Measurements from ENCODE around the gene ANKRD36. TPM values are rescaled to one million over a fixed set of nuclear protein-coding genes. Genes with fewer than 3 reads are reported as not detected.
"Not testable (repeated sequence)": the region's sequence is repeated elsewhere in the genome, so short reads cannot be mapped to it uniquely, and the experiment has no call there.

The ANKRD36 gene
- total RNA-seq, 4 donors from 2014 or later: 26.1 to 48.6 (median 42.7) TPM

DNA sequence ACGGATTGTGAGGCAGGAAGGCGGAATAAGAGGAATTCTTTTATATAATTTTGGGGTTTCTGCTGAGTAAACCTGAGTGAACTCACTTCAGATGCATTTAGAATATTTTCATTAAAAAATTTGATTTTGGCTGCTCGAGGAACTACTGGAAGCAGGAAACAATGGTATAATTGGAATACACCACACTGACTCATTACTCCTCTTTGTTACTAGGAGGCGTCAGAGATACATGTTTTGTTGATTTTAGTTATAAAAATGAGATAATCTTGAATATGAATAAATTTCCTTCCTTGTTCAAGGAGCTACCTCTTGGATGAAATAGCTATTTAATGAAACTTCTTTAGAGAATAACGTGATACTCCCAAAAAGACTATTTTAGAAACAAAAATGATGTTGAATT is 97.4 kb downstream of the ANKRD36 start:
- 91% methylated on average over 5 of the region's 5 CpGs for WGBS, 2 donors (ENCODE audit: low coverage in 1 of 2)
- Histone ChIP-seq H3K27ac (no peak overlapping the region), H3K4me1 (no peaks in the 10 kb centered on the region), H3K4me3 (no peak overlapping the region), H3K27me3 (no peaks in the 10 kb centered on the region), H3K9me3 (no peaks in the 10 kb centered on the region), H3K36me3 (peaks cover 0 to 6% (median 1%) of the 10 kb centered on the region in 4 donors)
- DNase-seq: no peak
- in situ Hi-C loops (cut with MboI; ENCODE audit: low pct_ligation_motif_present in 1 of 4, low pct_unique_long_range_greater_than_20kb in 1 of 4, low sequenced_read_pairs in 3 of 4): no loop called here
- intact Hi-C loops (cut with DNase I; ENCODE audit: low total_unique reads): no loop called here
- no peak for TF ChIP-seq POLR2A (IDR thresholded peaks at IDR 0.05)
- TF ChIP-seq, protein P1, sequence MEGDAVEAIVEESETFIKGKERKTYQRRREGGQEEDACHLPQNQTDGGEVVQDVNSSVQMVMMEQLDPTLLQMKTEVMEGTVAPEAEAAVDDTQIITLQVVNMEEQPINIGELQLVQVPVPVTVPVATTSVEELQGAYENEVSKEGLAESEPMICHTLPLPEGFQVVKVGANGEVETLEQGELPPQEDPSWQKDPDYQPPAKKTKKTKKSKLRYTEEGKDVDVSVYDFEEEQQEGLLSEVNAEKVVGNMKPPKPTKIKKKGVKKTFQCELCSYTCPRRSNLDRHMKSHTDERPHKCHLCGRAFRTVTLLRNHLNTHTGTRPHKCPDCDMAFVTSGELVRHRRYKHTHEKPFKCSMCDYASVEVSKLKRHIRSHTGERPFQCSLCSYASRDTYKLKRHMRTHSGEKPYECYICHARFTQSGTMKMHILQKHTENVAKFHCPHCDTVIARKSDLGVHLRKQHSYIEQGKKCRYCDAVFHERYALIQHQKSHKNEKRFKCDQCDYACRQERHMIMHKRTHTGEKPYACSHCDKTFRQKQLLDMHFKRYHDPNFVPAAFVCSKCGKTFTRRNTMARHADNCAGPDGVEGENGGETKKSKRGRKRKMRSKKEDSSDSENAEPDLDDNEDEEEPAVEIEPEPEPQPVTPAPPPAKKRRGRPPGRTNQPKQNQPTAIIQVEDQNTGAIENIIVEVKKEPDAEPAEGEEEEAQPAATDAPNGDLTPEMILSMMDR (IDR thresholded peaks at IDR 0.05): no peak
- no peak for TF ChIP-seq POLR2AphosphoS5 (IDR thresholded peaks at IDR 0.05)
- no peak for TF ChIP-seq EP300 (IDR thresholded peaks at IDR 0.05; ENCODE audit: low read depth)

DNA sequence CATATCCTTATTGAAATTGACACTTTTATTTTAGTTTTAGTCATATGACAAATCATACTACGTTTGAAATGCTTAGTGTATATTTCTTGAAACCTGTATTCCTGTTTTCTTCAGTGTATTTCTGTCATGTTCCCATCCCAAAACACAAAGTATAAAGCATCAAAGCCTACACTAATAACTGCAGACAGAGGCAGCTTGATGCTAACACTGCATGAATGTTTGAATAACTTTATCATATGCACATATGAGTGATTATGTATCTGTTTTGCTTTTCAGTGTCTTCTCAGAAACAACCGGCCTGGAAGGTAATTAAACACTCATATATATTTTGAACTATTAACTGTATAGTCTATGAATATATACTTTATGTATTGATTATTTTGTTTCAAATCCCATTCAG is 102.1 kb downstream of the ANKRD36 start:
- no CpG with 5 or more reads among the region's 2 CpGs for WGBS, 2 donors (ENCODE audit: low coverage in 1 of 2)
- H3K4me3 ChIP-seq; H3K27me3 ChIP-seq; DNase-seq; intact Hi-C loops (cut with DNase I; ENCODE audit: low total_unique reads); in situ Hi-C loops (cut with MboI; ENCODE audit: low pct_ligation_motif_present in 1 of 4, low pct_unique_long_range_greater_than_20kb in 1 of 4, low sequenced_read_pairs in 3 of 4); H3K36me3 ChIP-seq; H3K9me3 ChIP-seq; H3K27ac ChIP-seq; H3K4me1 ChIP-seq: not testable (repeated sequence)

DNA sequence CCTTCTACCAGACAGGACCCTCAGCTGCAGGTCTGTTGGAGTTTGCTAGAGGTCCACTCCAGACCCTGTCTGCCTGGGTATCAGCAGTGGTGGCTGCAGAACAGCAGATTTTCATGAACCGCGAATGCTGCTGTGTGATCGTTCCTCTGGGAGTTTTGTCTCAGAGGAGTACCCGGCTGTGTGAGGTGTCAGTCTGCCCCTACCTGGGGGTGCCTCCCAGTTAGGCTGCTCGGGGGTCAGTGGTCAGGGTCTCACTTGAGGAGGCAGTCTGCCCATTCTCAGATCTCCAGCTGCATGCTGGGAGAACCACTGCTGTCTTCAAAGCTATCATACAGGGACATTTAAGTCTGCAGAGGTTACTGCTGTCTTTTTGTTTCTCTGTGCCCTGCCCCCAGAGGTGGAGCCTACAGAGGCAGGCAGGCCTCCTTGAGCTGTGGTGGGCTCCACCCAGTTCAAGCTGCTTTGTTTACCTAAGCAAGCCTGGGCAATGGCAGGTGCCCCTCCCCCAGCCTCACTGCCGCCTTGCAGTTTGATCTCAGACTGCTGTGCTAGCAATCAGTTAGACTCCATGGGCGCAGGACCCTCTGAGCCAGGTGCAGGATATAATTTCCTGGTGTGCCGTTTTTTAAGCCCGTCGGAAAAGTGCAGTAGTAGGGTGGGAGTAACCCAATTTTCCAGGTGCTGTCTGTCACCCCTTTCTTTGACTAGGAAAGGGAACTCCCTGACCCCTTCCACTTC is 118.1 kb downstream of the ANKRD36 start:
- WGBS, 2 donors (ENCODE audit: low coverage in 1 of 2): 88 to 99% methylated on average over 1 to 10 of the region's 10 CpGs
- intact Hi-C loops (cut with DNase I; ENCODE audit: low total_unique reads); H3K4me1 ChIP-seq; H3K36me3 ChIP-seq; DNase-seq; H3K27ac ChIP-seq; in situ Hi-C loops (cut with MboI; ENCODE audit: low pct_ligation_motif_present in 1 of 4, low pct_unique_long_range_greater_than_20kb in 1 of 4, low sequenced_read_pairs in 3 of 4); H3K4me3 ChIP-seq; H3K27me3 ChIP-seq; H3K9me3 ChIP-seq: not testable (repeated sequence)

DNA sequence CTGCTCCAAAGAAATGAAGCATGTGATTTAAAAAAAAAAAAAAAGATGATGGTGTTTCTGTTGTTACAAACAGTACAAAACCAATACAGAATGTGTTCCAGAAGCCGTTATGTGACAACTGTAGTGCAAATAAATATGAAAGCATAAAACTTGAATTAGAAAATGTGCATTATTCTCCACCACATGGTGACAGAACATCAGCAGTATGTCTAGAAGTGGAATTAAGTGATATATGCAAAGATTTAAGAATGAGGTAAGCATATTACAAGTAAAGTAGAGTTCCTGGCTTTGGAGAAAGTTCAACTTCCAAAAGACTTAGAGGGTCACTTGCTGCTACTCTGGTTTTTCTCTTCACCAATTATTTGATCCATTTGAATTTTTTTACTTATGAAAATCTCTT is 120.0 kb downstream of the ANKRD36 start:
- H3K9me3 ChIP-seq; H3K36me3 ChIP-seq; H3K4me3 ChIP-seq; H3K4me1 ChIP-seq; H3K27me3 ChIP-seq; intact Hi-C loops (cut with DNase I; ENCODE audit: low total_unique reads); DNase-seq; in situ Hi-C loops (cut with MboI; ENCODE audit: low pct_ligation_motif_present in 1 of 4, low pct_unique_long_range_greater_than_20kb in 1 of 4, low sequenced_read_pairs in 3 of 4); H3K27ac ChIP-seq: not testable (repeated sequence)
- 100% methylated on average over 1 of the region's 1 CpG; no CpG with 5 or more reads in 1 of the 2 donors for WGBS, 2 donors (ENCODE audit: low coverage in 1 of 2)

DNA sequence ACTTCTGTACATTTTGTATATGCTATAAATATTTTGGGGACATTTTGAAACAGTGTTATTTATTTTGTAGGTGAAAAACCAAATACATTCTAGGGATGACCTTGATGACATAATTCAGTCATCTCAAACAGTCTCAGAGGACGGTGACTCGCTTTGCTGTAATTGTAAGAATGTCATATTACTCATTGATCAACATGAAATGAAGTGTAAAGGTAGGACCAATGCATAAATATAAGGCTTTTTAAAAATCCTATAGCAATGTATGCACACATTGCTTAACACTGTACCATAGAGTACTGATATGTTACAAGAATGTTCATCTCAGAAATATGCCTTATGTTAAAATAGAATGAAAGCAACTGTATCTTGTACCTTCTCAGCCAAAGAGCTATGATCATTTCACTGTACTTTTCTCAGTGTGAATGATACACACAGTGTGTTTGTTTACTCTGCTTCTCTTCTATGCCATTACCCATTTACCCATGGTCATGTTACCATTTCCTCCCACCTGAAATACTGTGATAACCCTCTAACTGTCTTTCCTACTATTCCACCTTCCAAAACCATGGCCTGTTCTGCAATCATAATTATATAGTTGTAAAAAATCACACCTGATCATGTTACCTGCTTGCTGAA is 120.8 kb downstream of the ANKRD36 start:
- DNase-seq; H3K9me3 ChIP-seq; H3K4me1 ChIP-seq; H3K36me3 ChIP-seq; H3K27ac ChIP-seq; in situ Hi-C loops (cut with MboI; ENCODE audit: low pct_ligation_motif_present in 1 of 4, low pct_unique_long_range_greater_than_20kb in 1 of 4, low sequenced_read_pairs in 3 of 4); H3K4me3 ChIP-seq; H3K27me3 ChIP-seq; intact Hi-C loops (cut with DNase I; ENCODE audit: low total_unique reads): not testable (repeated sequence)
- no CpG with 5 or more reads among the region's 2 CpGs for WGBS, 2 donors (ENCODE audit: low coverage in 1 of 2)

DNA sequence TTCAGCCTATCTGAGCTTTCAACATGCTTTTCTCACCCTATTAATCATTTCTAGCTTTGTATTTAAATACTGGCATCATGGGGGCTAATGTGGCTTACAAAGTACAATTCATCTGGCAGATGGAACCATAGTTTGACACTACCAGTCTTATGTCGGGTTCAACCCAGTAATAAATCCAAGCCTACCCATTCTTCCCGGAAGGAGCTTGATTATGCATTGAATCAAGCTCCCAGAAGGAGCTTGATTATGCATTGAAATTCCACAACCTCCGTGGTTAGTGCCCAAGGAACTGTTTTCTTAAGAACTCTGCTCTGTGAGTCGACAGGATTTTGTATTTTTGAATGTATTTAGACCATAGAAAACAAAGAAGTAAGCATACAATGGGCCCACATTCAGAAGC is 148.2 kb downstream of the ANKRD36 start:
- DNase-seq; in situ Hi-C loops (cut with MboI; ENCODE audit: low pct_ligation_motif_present in 1 of 4, low pct_unique_long_range_greater_than_20kb in 1 of 4, low sequenced_read_pairs in 3 of 4); H3K9me3 ChIP-seq; H3K36me3 ChIP-seq; H3K4me3 ChIP-seq; H3K27me3 ChIP-seq; intact Hi-C loops (cut with DNase I; ENCODE audit: low total_unique reads); H3K27ac ChIP-seq; H3K4me1 ChIP-seq: not testable (repeated sequence)
- WGBS, 2 donors (ENCODE audit: low coverage in 1 of 2): 94 to 100% methylated on average over 1 to 2 of the region's 4 CpGs

DNA sequence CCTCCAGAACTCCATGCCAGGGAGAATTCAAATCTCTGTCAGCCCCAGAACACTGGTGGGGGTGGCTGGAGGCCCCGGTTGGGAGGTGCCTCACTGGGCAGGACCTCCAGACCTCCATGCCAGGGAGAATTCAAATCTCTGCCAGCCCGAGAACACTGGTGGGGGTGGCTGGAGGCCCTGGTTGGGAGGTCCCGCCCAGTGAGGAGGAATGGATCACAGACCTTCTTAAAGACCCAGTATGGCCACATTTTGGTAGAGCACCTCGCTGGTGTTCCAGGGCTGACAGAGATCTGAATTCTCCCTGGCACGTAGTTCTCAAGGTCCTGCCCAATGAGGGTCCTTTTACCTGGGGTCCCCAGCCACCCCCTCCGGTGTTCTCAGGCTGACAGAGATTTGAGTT is 153.5 kb downstream of the ANKRD36 start:
- DNase-seq; H3K4me1 ChIP-seq; H3K4me3 ChIP-seq; H3K27me3 ChIP-seq; H3K27ac ChIP-seq; in situ Hi-C loops (cut with MboI; ENCODE audit: low pct_ligation_motif_present in 1 of 4, low pct_unique_long_range_greater_than_20kb in 1 of 4, low sequenced_read_pairs in 3 of 4); H3K36me3 ChIP-seq; H3K9me3 ChIP-seq; intact Hi-C loops (cut with DNase I; ENCODE audit: low total_unique reads): not testable (repeated sequence)
- WGBS, 2 donors (ENCODE audit: low coverage in 1 of 2): no CpG with 5 or more reads among the region's 6 CpGs

Measured in transverse colon (tissue), 4 donors.